Omental fat pad (tissue), 4 donors: ENCODE data around the gene SMARCD1. TPM values are rescaled to one million over a fixed set of nuclear protein-coding genes. Genes with fewer than 3 reads are reported as not detected.

Experiments used
- ATAC-seq: fragments of 150-250 bp; one replicate; pipeline ENCODE4 v1.9.1; 2016; ENCODE audit warnings: mild to moderate bottlenecking, moderate library complexity; ENCODE audit not compliant: low FRiP score
- DNase-seq: peaks from one replicate; pipeline ENCODE4 v3.0.0-alpha.2; 2019; ENCODE audit warnings: low spot score
- total RNA-seq, 4 donors: library from RNA; depleted of rRNA; stranded (reverse); fragments of >200 nt; gene quantifications; one replicate each; pipeline ENCODE4 v1.1.0, GENCODE V29; 2016
- TF ChIP-seq, protein P1 (sequence below), 3 donors: fragments of 450-650 bp; IDR thresholded peaks; one replicate each; pipeline ENCODE4 v1.5.1; 2016 to 2017; ENCODE audit warnings: antibody characterized with exemption in 3 of 3, mild to moderate bottlenecking in 3 of 3, moderate library complexity in 2 of 3

Gene SMARCD1
- total RNA-seq, 4 donors from 2014 or later, result 47.7 to 80.8 (median 57.3) TPM

DNA sequence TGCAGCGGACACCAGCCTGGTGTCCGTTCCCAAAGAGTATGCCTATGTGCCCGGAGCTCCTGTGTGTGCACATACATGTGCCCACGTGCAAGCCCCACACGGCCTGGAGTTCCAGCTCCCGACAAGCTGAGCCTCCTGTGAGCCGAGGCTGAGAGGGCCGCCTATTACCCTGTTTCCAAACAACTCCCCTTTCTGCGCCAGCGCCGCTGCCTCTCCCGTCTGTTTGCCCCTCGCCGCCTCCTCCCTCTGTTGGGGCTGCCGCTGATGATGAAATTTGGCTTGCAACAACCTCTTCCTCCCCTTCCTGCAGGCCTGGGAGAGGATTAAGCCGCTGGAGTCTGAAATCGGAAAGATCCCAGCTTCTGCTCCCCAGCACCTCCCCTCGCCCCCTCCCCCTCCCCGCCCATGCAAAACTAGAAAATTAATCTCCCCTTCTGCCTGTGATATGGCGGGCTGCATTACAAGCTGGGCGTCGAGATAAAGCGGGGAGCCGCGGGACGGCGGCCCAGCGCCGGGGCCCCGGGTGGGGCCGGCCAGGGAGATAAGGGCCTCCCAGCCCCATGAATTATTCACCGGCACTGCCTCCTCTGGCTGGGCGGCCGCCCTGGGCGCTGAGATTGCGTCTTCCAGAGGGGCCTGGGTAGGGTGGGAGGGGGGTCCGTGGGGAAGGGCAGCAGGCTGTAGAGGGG is 34.6 kb upstream of the SMARCD1 start:
- TF ChIP-seq, protein P1, sequence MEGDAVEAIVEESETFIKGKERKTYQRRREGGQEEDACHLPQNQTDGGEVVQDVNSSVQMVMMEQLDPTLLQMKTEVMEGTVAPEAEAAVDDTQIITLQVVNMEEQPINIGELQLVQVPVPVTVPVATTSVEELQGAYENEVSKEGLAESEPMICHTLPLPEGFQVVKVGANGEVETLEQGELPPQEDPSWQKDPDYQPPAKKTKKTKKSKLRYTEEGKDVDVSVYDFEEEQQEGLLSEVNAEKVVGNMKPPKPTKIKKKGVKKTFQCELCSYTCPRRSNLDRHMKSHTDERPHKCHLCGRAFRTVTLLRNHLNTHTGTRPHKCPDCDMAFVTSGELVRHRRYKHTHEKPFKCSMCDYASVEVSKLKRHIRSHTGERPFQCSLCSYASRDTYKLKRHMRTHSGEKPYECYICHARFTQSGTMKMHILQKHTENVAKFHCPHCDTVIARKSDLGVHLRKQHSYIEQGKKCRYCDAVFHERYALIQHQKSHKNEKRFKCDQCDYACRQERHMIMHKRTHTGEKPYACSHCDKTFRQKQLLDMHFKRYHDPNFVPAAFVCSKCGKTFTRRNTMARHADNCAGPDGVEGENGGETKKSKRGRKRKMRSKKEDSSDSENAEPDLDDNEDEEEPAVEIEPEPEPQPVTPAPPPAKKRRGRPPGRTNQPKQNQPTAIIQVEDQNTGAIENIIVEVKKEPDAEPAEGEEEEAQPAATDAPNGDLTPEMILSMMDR (IDR thresholded peaks at IDR 0.05), result no peak
- ATAC-seq (peak; percentile 90), DNase-seq (no peak)

DNA sequence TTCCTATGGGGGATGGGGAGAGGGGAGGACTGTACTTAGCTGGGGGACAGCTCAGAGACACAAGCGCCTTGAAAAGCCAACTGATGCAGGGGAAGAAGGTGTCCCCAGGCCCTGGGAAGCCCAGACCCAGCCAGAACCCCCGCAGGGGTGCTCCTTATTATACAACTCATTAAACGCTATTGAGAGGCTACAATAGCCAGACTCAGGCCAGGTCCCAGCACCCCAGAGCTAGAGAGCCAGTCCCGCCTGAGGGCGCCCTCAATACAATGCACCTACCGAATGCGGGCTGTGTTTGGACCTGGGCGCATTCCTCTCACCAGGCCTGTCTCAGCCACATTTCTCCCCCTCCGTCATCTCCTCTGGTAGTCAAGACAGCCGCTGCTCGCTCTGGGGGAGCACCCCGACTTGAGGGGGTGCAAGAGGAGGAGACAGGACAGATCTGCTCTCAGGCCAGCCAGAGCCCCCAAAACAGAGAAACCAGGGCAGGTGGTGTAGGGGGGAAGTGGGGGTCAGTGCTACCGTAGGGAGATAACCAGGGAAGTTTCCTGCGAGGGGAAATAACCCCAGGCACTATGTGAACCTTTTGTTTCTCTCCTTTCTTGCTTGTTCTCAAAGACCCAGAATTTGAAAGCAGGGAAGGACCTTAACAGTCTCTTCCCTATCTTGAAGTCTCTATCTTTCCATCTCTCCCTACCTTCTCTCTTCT is 33.9 kb upstream of the SMARCD1 start:
- ATAC-seq (no peak), DNase-seq (no peak)
- TF ChIP-seq, protein P1 (IDR thresholded peaks at IDR 0.05), result no peak

DNA sequence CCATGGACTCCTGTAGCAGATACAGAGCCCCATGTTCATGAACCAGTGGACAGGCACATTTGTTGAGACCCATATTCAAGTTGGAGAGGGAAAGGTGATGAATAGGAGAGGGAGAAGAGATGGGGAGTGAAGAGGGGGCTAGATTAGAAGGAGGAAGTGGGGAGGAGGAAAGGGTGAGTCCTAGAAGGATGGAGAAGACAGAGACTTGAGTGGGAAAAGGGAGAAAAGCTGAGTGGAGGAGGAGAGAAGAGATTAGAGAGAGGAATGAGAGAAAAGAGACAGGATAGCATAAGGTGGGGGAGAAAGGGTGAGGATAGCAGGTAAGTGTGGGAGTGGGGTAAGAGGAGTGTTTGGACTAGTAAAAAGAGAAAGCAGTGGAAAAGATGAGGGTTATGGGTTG is 32.6 kb upstream of the SMARCD1 start:
- ATAC-seq, result no peak
- TF ChIP-seq, protein P1 (IDR thresholded peaks at IDR 0.05), result no peak
- no peak for DNase-seq

DNA sequence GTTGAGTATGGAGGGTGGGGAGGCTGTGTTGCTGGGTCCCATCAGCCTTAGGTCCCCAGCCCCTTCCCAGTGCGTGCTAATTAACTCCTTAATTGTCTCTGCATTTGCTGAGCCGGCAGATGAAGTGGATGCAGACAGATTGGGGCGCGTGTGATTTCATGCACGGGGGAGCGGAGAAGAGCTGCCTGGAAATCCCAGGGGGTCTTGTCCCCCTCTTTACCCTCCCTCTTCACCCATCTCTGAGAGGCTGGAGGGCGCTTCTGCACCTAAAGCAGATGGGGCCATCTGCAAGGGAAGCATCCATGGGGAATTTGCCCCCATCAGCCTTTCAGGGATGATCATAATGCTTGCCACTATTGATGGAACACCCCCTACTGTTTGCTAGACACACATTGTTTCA is 32.2 kb upstream of the SMARCD1 start:
- DNase-seq, result no peak
- no peak for ATAC-seq
- TF ChIP-seq, protein P1 (IDR thresholded peaks at IDR 0.05), result no peak

DNA sequence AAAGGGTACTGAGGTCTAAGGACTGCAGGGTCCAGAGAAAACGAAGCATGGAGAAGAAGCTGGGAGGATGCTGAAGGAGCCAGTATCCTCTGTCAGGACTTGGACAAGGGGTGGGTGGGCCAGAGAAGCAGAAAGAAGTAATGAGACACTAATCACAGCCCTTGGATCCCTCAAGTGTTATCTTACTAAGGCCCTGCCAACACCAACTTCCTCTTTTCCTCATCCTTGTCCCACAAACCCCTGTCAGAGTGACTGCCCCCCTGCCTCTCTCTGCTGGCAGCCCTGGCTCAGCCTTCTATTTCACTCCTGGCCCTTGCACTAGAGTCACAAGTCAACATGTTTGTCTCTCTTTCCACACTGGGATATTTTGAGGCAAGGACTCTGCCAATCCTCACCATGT is 31.6 kb upstream of the SMARCD1 start:
- ATAC-seq, result no peak
- TF ChIP-seq, protein P1 (IDR thresholded peaks at IDR 0.05), result no peak

DNA sequence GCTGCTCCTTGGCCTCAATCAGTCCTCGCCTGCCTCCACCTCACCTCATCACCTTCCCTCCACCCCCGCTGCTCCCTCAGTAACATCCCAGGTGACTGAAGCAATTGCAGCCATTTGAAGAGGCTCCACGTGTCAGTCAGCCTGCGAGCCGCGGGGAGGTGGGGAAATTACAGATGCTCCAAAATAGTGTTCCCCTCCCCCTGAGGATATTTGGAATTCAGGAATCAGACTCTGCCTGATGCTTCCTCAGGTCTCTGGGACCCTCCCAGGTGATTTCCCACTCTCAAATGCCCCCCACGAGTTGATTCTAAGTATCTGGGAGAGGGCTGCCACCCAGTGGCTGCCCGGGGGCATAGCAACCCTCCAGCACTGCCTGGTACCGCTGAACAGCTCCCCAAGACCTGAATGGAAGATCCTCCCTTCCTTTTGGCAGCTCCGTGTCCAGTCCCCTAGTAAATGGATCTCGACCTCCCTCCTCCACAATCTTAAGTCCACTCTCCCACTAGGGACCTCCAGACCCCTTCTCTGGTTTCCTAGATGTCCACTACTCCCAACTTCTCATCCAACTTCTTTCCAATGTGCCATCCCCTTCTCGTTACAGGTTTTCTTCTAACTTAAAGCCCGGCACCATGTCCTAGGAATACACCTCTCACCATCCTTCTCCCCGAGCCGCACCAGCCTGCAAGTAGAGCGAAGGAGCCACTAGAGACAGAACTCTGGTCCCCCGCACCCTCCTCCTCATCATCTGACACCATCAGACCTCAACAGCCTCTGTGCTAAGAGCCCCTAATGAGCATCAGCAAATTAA is 29.1 kb upstream of the SMARCD1 start:
- ATAC-seq (no peak), DNase-seq (no peak)
- TF ChIP-seq, protein P1 (IDR thresholded peaks at IDR 0.05), result peak in 1 of 3 donors; percentile 71

More for the DNA sequence above, 31.6 kb upstream of the SMARCD1 start:
- no peak for DNase-seq
